GM23338 (cell line): Measurements from ENCODE around the gene CDH23. TPM values are rescaled to one million over a fixed set of nuclear protein-coding genes. Genes with fewer than 3 reads are reported as not detected.

Experiments
- ATAC-seq: fragments of 200-7000 bp; cut with Tn5 transposase; 3 replicates; pipeline ENCODE4 v1.9.1; 2020
- DNase-seq: peaks from one replicate; pipeline ENCODE4 v3.0.0-alpha.2; 2015; ENCODE audit warnings: low spot score
- H2AFZ ChIP-seq: fragments of 200-600 bp; sonication (generic); 2 replicates; pipeline ENCODE4 v1.8.0; 2016; ENCODE audit warnings: antibody characterized with exemption, mild to moderate bottlenecking, moderate library complexity
- H3F3A ChIP-seq: fragments of 200-600 bp; sonication (generic); replicated peaks from 2 replicates; pipeline ENCODE4 v1.8.0; 2017; ENCODE audit warnings: antibody characterized with exemption, mixed run types, low read depth
- H3K27ac ChIP-seq: fragments of 200-600 bp; sonication (generic); 2 replicates; pipeline ENCODE4 v1.6.1; 2016; ENCODE audit warnings: low read depth
- H3K27me3 ChIP-seq: fragments of 200-600 bp; sonication (generic); 2 replicates; pipeline ENCODE4 v1.8.0; 2016; ENCODE audit warnings: mild to moderate bottlenecking, mixed run types, moderate library complexity; ENCODE audit not compliant: insufficient read depth
- H3K36me3 ChIP-seq: fragments of 200-600 bp; sonication (generic); 2 replicates; pipeline ENCODE4 v1.8.0; 2016; ENCODE audit warnings: mild to moderate bottlenecking; ENCODE audit not compliant: insufficient read depth
- H3K4me1 ChIP-seq: fragments of 200-600 bp; sonication (generic); 2 replicates; pipeline ENCODE4 v1.8.0; 2016; ENCODE audit warnings: mild to moderate bottlenecking, moderate library complexity; ENCODE audit not compliant: insufficient read depth
- H3K4me2 ChIP-seq: fragments of 200-600 bp; sonication (generic); 2 replicates; pipeline ENCODE4 v1.7.1; 2017; ENCODE audit warnings: mixed run types
- H3K4me3 ChIP-seq: fragments of 200-600 bp; sonication (generic); 2 replicates; pipeline ENCODE4 v1.6.1; 2016; ENCODE audit warnings: mixed run types
- H3K79me2 ChIP-seq: fragments of 200-600 bp; sonication (generic); replicated peaks from 2 replicates; pipeline ENCODE4 v1.8.0; 2017; ENCODE audit warnings: mild to moderate bottlenecking; ENCODE audit not compliant: insufficient read depth
- H3K9me2 ChIP-seq: fragments of 200-600 bp; sonication (generic); 2 replicates; pipeline ENCODE4 v1.8.0; 2017; ENCODE audit not compliant: insufficient read depth
- H4K20me1 ChIP-seq: fragments of 200-600 bp; sonication (generic); replicated peaks from 2 replicates; pipeline ENCODE4 v1.8.0; 2017; ENCODE audit warnings: mild to moderate bottlenecking; ENCODE audit not compliant: insufficient read depth
- H3K27ac Mint-ChIP-seq: 2 replicates; pipeline ENCODE4 v1.8.0; 2020; ENCODE audit warnings: inconsistent platforms, mild to moderate bottlenecking, moderate library complexity, mixed read lengths
- H3K27me3 Mint-ChIP-seq: 3 replicates; pipeline ENCODE4 v1.8.0; 2022; ENCODE audit warnings: low read depth, mild to moderate bottlenecking, moderate library complexity, mixed read lengths, inconsistent platforms; ENCODE audit not compliant: insufficient read depth, poor library complexity
- H3K36me3 Mint-ChIP-seq: 3 replicates; pipeline ENCODE4 v1.8.0; 2021; ENCODE audit warnings: low read depth, mild to moderate bottlenecking, inconsistent platforms, moderate library complexity, mixed read lengths
- H3K4me1 Mint-ChIP-seq: 3 replicates; pipeline ENCODE4 v1.8.0; 2020; ENCODE audit warnings: mild to moderate bottlenecking, inconsistent platforms, mixed read lengths
- H3K4me3 Mint-ChIP-seq: 3 replicates; pipeline ENCODE4 v1.8.0; 2021; ENCODE audit warnings: moderate library complexity, mild to moderate bottlenecking, inconsistent platforms, mixed read lengths
- H3K9me3 Mint-ChIP-seq: 3 replicates; pipeline ENCODE4 v1.8.0; 2020; ENCODE audit warnings: moderate library complexity, mild to moderate bottlenecking, inconsistent platforms, mixed read lengths
- EZH2phosphoT487 ChIP-seq: fragments of 200-600 bp; sonication (generic); IDR thresholded peaks from one replicate; pipeline ENCODE4 v1.8.1; 2018; ENCODE audit warnings: antibody characterized with exemption; ENCODE audit not compliant: unreplicated experiment
- NANOG ChIP-seq: IDR thresholded peaks from 2 replicates; pipeline ENCODE4 v1.6.1; 2016; ENCODE audit warnings: antibody characterized with exemption, borderline replicate concordance
- REST ChIP-seq: IDR thresholded peaks from one replicate; pipeline ENCODE4 v1.6.1; 2018; ENCODE audit warnings: antibody characterized with exemption; ENCODE audit not compliant: unreplicated experiment
- ZNF114 ChIP-seq: fragments of 250-450 bp; sonication (Bioruptor Pico); IDR thresholded peaks from 2 replicates; pipeline ENCODE4 v1.5.0; 2020; ENCODE audit warnings: mild to moderate bottlenecking, moderate library complexity
- polyA plus RNA-seq: library from polyadenylated mRNA; unstranded; fragments of >200 nt; fragmentation: Nextera tagmentation; extraction: Ambion mirVana; gene quantifications from 2 replicates; pipeline ENCODE4 v1.2.1, GENCODE V29; 2016
- total RNA-seq: library from RNA; depleted of rRNA; stranded (reverse); fragments of >200 nt; shearing (Covaris generic); gene quantifications from 2 replicates; pipeline ENCODE4 v1.2.3, GENCODE V29; 2014
- TF ChIP-seq, protein P1 (sequence below): fragments of 250-450 bp; sonication (Bioruptor Pico); IDR thresholded peaks from 2 replicates; pipeline ENCODE4 v1.5.0; 2020; ENCODE audit warnings: mild to moderate bottlenecking, moderate library complexity

Gene CDH23
- total and polyA plus RNA-seq, 2 experiments from 2014 or later: 0.95 to 4.3 TPM

DNA sequence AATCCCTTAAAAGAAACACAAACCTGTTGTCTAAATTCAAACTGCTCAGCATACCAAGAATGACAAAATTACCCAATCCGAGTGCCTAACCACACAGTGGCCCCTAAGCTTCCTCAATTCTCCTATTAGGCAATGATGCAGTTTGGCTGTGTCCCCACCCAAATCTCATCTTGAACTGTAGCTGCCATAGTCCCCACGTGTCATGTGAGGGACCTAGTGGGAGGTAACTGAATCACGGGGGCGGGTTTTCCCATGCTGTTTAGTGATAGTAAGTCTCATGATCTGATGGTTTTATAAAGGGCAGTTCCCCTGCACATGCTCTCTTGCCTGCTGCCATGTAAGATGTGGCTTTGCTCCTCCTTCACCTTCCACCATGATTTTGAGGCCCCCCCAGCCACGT is 432.5 kb downstream of the CDH23 start:
- no peak overlapping the region for H2AFZ ChIP-seq
- peaks cover 8% of the 10 kb centered on the region for H3K4me1 ChIP-seq
- peaks cover 73% of the 10 kb centered on the region for H3K36me3 Mint-ChIP-seq
- H3K36me3 ChIP-seq: peaks cover 66% of the 10 kb centered on the region
- no peaks in the 10 kb centered on the region for H3K27me3 ChIP-seq
- TF ChIP-seq ZNF114 (CRISPR knock-in tag): no peak
- TF ChIP-seq EZH2phosphoT487: no peak
- TF ChIP-seq REST: no peak
- TF ChIP-seq, protein P1, sequence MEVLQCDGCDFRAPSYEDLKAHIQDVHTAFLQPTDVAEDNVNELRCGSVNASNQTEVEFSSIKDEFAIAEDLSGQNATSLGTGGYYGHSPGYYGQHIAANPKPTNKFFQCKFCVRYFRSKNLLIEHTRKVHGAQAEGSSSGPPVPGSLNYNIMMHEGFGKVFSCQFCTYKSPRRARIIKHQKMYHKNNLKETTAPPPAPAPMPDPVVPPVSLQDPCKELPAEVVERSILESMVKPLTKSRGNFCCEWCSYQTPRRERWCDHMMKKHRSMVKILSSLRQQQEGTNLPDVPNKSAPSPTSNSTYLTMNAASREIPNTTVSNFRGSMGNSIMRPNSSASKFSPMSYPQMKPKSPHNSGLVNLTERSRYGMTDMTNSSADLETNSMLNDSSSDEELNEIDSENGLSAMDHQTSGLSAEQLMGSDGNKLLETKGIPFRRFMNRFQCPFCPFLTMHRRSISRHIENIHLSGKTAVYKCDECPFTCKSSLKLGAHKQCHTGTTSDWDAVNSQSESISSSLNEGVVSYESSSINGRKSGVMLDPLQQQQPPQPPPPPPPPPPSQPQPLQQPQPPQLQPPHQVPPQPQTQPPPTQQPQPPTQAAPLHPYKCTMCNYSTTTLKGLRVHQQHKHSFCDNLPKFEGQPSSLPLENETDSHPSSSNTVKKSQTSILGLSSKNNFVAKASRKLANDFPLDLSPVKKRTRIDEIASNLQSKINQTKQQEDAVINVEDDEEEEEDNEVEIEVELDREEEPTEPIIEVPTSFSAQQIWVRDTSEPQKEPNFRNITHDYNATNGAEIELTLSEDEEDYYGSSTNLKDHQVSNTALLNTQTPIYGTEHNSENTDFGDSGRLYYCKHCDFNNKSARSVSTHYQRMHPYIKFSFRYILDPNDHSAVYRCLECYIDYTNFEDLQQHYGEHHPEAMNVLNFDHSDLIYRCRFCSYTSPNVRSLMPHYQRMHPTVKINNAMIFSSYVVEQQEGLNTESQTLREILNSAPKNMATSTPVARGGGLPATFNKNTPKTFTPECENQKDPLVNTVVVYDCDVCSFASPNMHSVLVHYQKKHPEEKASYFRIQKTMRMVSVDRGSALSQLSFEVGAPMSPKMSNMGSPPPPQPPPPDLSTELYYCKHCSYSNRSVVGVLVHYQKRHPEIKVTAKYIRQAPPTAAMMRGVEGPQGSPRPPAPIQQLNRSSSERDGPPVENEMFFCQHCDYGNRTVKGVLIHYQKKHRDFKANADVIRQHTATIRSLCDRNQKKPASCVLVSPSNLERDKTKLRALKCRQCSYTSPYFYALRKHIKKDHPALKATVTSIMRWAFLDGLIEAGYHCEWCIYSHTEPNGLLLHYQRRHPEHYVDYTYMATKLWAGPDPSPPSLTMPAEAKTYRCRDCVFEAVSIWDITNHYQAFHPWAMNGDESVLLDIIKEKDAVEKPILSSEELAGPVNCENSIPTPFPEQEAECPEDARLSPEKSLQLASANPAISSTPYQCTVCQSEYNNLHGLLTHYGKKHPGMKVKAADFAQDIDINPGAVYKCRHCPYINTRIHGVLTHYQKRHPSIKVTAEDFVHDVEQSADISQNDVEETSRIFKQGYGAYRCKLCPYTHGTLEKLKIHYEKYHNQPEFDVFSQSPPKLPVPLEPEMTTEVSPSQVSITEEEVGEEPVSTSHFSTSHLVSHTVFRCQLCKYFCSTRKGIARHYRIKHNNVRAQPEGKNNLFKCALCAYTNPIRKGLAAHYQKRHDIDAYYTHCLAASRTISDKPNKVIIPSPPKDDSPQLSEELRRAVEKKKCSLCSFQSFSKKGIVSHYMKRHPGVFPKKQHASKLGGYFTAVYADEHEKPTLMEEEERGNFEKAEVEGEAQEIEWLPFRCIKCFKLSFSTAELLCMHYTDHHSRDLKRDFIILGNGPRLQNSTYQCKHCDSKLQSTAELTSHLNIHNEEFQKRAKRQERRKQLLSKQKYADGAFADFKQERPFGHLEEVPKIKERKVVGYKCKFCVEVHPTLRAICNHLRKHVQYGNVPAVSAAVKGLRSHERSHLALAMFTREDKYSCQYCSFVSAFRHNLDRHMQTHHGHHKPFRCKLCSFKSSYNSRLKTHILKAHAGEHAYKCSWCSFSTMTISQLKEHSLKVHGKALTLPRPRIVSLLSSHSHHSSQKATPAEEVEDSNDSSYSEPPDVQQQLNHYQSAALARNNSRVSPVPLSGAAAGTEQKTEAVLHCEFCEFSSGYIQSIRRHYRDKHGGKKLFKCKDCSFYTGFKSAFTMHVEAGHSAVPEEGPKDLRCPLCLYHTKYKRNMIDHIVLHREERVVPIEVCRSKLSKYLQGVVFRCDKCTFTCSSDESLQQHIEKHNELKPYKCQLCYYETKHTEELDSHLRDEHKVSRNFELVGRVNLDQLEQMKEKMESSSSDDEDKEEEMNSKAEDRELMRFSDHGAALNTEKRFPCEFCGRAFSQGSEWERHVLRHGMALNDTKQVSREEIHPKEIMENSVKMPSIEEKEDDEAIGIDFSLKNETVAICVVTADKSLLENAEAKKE (CRISPR knock-in tag): no peak
- no peak for TF ChIP-seq NANOG
- no peaks in the 10 kb centered on the region for H3K9me3 Mint-ChIP-seq
- no peaks in the 10 kb centered on the region for H3K9me2 ChIP-seq
- H3K79me2 ChIP-seq: peaks cover 30% of the 10 kb centered on the region
- H3K4me2 ChIP-seq: no peak overlapping the region
- no peaks in the 10 kb centered on the region for H3F3A ChIP-seq
- peaks cover 35% of the 10 kb centered on the region for H4K20me1 ChIP-seq
- no peaks in the 10 kb centered on the region; the same call in 2 of the 3 replicates for H3K4me1 Mint-ChIP-seq
- no peak for DNase-seq
- no peak overlapping the region for H3K4me3 ChIP-seq
- no peak overlapping the region for H3K4me3 Mint-ChIP-seq
- no peak overlapping the region for H3K27ac Mint-ChIP-seq
- no peak overlapping the region for H3K27ac ChIP-seq
- H3K27me3 Mint-ChIP-seq: no peaks in the 10 kb centered on the region
- no peak for ATAC-seq
